D721Med (cell line): ENCODE results near the gene UNC50.
"Not testable (repeated sequence)": the region's sequence is repeated elsewhere in the genome, so short reads cannot be mapped to it uniquely, and the experiment has no call there.

Experiments used
- DNase-seq: peaks from one replicate; pipeline ENCODE4 v3.0.0; 2011; ENCODE audit warnings: low spot score; ENCODE audit not compliant: insufficient read length
- FAIRE-seq: peaks from 2 replicates; lab custom pipeline; 2011; peaks lifted over from hg19 to GRCh38; lab: Jason Lieb, UNC
- CTCF ChIP-seq: IDR thresholded peaks from 2 replicates; pipeline ENCODE4 v1.5.1; 2012; ENCODE audit warnings: mild to moderate bottlenecking, control low read depth; ENCODE audit not compliant: insufficient read depth; ENCODE audit errors: missing control alignments

The UNC50 gene

GRCh38 chr2:98583816-98584618, 24.4 kb upstream of the UNC50 start:
- TF ChIP-seq CTCF, result no peak
- FAIRE-seq (no peak), DNase-seq (no peak)

GRCh38 chr2:98585386-98585785, 23.0 kb upstream of the UNC50 start:
- DNase-seq, result no peak
- TF ChIP-seq CTCF, result no peak
- no peak for FAIRE-seq

- DNase-seq (no peak), FAIRE-seq (no peak)
- TF ChIP-seq CTCF, result no peak
Measured at GRCh38 chr2:98586551-98587140, 21.7 kb upstream of the UNC50 start.

- TF ChIP-seq CTCF, result no peak
- no peak for DNase-seq
- FAIRE-seq, result no peak
Measured at GRCh38 chr2:98588880-98589431, 19.4 kb upstream of the UNC50 start.

- TF ChIP-seq CTCF, result no peak
- DNase-seq (no peak), FAIRE-seq (no peak)
Measured at GRCh38 chr2:98589489-98589888, 18.9 kb upstream of the UNC50 start.

GRCh38 chr2:98592565-98592964, 15.8 kb upstream of the UNC50 start:
- DNase-seq, result no peak
- TF ChIP-seq CTCF, result no peak
- no peak for FAIRE-seq

- not testable (repeated sequence) for DNase-seq, FAIRE-seq
Measured at GRCh38 chr2:98594665-98595064, 13.7 kb upstream of the UNC50 start.
